ENCODE data around the gene OPCML. TPM values are rescaled to one million over a fixed set of nuclear protein-coding genes. Genes with fewer than 3 reads are reported as not detected.

The OPCML gene
- total RNA-seq, 1 experiment from 2014 or later, result not detected

GRCh38 chr11:133549826-133550225 lies 17.5 kb upstream of the OPCML start:
- H3F3A ChIP-seq (ENCODE audit: insufficient read depth, low read depth), result no peaks in the 10 kb centered on the region
- TF ChIP-seq CTCF (conservative IDR thresholded peaks at IDR 0.05), result no peak
- no peak for TF ChIP-seq EZH2 (IDR thresholded peaks at IDR 0.05; ENCODE audit: low read depth)
- H3K79me2 ChIP-seq (ENCODE audit: low read depth), result no peaks in the 10 kb centered on the region
- CTCF ChIA-PET, result no interaction called here
- POLR2A ChIA-PET (ENCODE audit: unreplicated experiment), result no interaction called here
- no peaks in the 10 kb centered on the region for H3K4me1 ChIP-seq (replicated peaks; ENCODE audit: insufficient read depth)
- intact Hi-C loops (cut with micrococcal nuclease; ENCODE audit: unreplicated experiment), result no loop called here
- no peaks in the 10 kb centered on the region for H4K20me1 ChIP-seq (ENCODE audit: insufficient read depth)
- no TSS peak for BruUV-seq (replicated peaks)
- H3K36me3 ChIP-seq (ENCODE audit: low read depth), result no peaks in the 10 kb centered on the region
- H2AFZ ChIP-seq, result no peak overlapping the region
- H3K9me3 ChIP-seq (ENCODE audit: insufficient read depth, low read depth), result no peaks in the 10 kb centered on the region
- H3K27me3 ChIP-seq (ENCODE audit: insufficient read depth, low read depth), result peaks cover 69% of the 10 kb centered on the region
- H3K27ac ChIP-seq, result no peak overlapping the region
- DNase-seq, result no peak
- H3K4me3 ChIP-seq, result no peak overlapping the region
- H3K9me2 ChIP-seq (ENCODE audit: insufficient read depth), result no peaks in the 10 kb centered on the region
- H3K4me2 ChIP-seq, result no peak overlapping the region

- no TSS peak for BruUV-seq (replicated peaks)
- Histone ChIP-seq H4K20me1 (ENCODE audit: insufficient read depth) (no peaks in the 10 kb centered on the region), H3K9me2 (ENCODE audit: insufficient read depth) (no peaks in the 10 kb centered on the region), H3K27ac (no peak overlapping the region), H3F3A (ENCODE audit: insufficient read depth, low read depth) (no peaks in the 10 kb centered on the region), H3K36me3 (ENCODE audit: low read depth) (no peaks in the 10 kb centered on the region), H3K4me2 (no peak overlapping the region), H3K9me3 (ENCODE audit: insufficient read depth, low read depth) (no peaks in the 10 kb centered on the region), H3K27me3 (ENCODE audit: insufficient read depth, low read depth) (peaks cover 64% of the 10 kb centered on the region), H3K4me1 (replicated peaks; ENCODE audit: insufficient read depth) (no peaks in the 10 kb centered on the region), H2AFZ (no peak overlapping the region), H3K79me2 (ENCODE audit: low read depth) (no peaks in the 10 kb centered on the region), H3K4me3 (no peak overlapping the region)
- no peak for DNase-seq
- ChIA-PET CTCF (no interaction called here), POLR2A (ENCODE audit: unreplicated experiment) (no interaction called here)
- intact Hi-C loops (cut with micrococcal nuclease; ENCODE audit: unreplicated experiment), result no loop called here
- TF ChIP-seq CTCF (conservative IDR thresholded peaks at IDR 0.05) (no peak), EZH2 (IDR thresholded peaks at IDR 0.05; ENCODE audit: low read depth) (no peak)
These were observed 16.3 kb upstream of the OPCML start for GRCh38 chr11:133548641-133549040.

GRCh38 chr11:133547808-133548494 lies 15.7 kb upstream of the OPCML start:
- Histone ChIP-seq H3K4me1 (replicated peaks; ENCODE audit: insufficient read depth) (no peaks in the 10 kb centered on the region), H4K20me1 (ENCODE audit: insufficient read depth) (no peaks in the 10 kb centered on the region), H3K79me2 (ENCODE audit: low read depth) (no peaks in the 10 kb centered on the region), H3K9me3 (ENCODE audit: insufficient read depth, low read depth) (no peaks in the 10 kb centered on the region), H3K36me3 (ENCODE audit: low read depth) (no peaks in the 10 kb centered on the region), H3F3A (ENCODE audit: insufficient read depth, low read depth) (no peaks in the 10 kb centered on the region), H3K4me3 (no peak overlapping the region), H2AFZ (no peak overlapping the region), H3K27ac (no peak overlapping the region), H3K27me3 (ENCODE audit: insufficient read depth, low read depth) (peaks cover 57% of the 10 kb centered on the region), H3K9me2 (ENCODE audit: insufficient read depth) (no peaks in the 10 kb centered on the region), H3K4me2 (no peak overlapping the region)
- no peak for TF ChIP-seq CTCF (conservative IDR thresholded peaks at IDR 0.05)
- no peak for TF ChIP-seq EZH2 (IDR thresholded peaks at IDR 0.05; ENCODE audit: low read depth)
- intact Hi-C loops (cut with micrococcal nuclease; ENCODE audit: unreplicated experiment), result no loop called here
- POLR2A ChIA-PET (ENCODE audit: unreplicated experiment), result no interaction called here
- CTCF ChIA-PET, result no interaction called here
- no peak for DNase-seq
- no TSS peak for BruUV-seq (replicated peaks)

All from PC-9 (cell line).